GM10248 (cell line): Measurements from ENCODE around the gene COX5A.
"Not testable (repeated sequence)": the region's sequence is repeated elsewhere in the genome, so short reads cannot be mapped to it uniquely, and the experiment has no call there.

Source experiments
- CTCF ChIA-PET: fragments of 300-600 bp; sonication (Branson Sonifier 250); formaldehyde crosslinking; extraction: SDS; loops from one replicate; lab custom pipeline; 2021; ENCODE audit warnings: antibody characterized with exemption; lab: Yijun Ruan, JAX
- POLR2A ChIA-PET: fragments of 350-650 bp; sonication (Branson Sonifier 250); formaldehyde crosslinking; extraction: SDS; loops from one replicate; lab custom pipeline; 2020; ENCODE audit warnings: antibody characterized with exemption; lab: Yijun Ruan, JAX
- DNase-seq: peaks from one replicate; pipeline ENCODE4 v3.0.0; 2012; ENCODE audit errors: extremely low spot score
- CTCF ChIP-seq: IDR thresholded peaks from 2 replicates; pipeline ENCODE4 v1.5.1; 2012; ENCODE audit warnings: mild to moderate bottlenecking, low read depth; ENCODE audit errors: extremely low read depth, missing control alignments, control extremely low read depth

COX5A gene

GRCh38 chr15:74888716-74889115 lies 49.2 kb downstream of the COX5A start:
- ChIA-PET CTCF (interaction anchor here (1.0 to 6.3 kb wide), 3 partner anchors 12 to 117 kb away, joined by 3 to 101 read pairs (median 3); no protein-coding TSS in a partner anchor), POLR2A (interaction anchor here (1.3 to 1.5 kb wide), 2 partner anchors 15 to 19 kb away, joined by 4 to 8 read pairs; no protein-coding TSS in a partner anchor)
- no peak for DNase-seq
- TF ChIP-seq CTCF, result no peak

- POLR2A ChIA-PET, result interaction anchor here (1.5 kb wide), 1 partner anchor 13 kb away, joined by 4 read pairs; no protein-coding TSS in a partner anchor
- DNase-seq, result not testable (repeated sequence)
- CTCF ChIA-PET, result interaction anchor here (1.0 to 15.4 kb wide), 3 partner anchors 13 to 116 kb away, joined by 3 to 131 read pairs (median 101); no protein-coding TSS in a partner anchor
Observed at GRCh38 chr15:74887537-74888193, 50.2 kb downstream of the COX5A start.

GRCh38 chr15:74885461-74885860 lies 52.4 kb downstream of the COX5A start:
- CTCF ChIA-PET, result interaction anchor here (1.4 to 15.4 kb wide), 4 partner anchors 10 to 86 kb away, joined by 3 to 131 read pairs (median 8); no protein-coding TSS in a partner anchor
- POLR2A ChIA-PET, result no interaction called here
- DNase-seq, result no peak
- no peak for TF ChIP-seq CTCF

GRCh38 chr15:74884428-74885223 lies 53.2 kb downstream of the COX5A start:
- TF ChIP-seq CTCF, result no peak
- CTCF ChIA-PET, result interaction anchor here (0.8 to 15.4 kb wide), 8 partner anchors 9 to 91 kb away, joined by 3 to 131 read pairs (median 6); no protein-coding TSS in a partner anchor
- DNase-seq, result no peak
- POLR2A ChIA-PET, result no interaction called here

- ChIA-PET POLR2A (no interaction called here), CTCF (interaction anchor here (0.8 to 15.4 kb wide), 7 partner anchors 9 to 111 kb away, joined by 3 to 131 read pairs (median 4); partner anchors contain the start of gene SCAMP2)
Observed at GRCh38 chr15:74882528-74882927, 55.3 kb downstream of the COX5A start.

GRCh38 chr15:74878273-74878672 lies 59.6 kb downstream of the COX5A start:
- ChIA-PET CTCF (interaction anchor here (1.6 to 15.4 kb wide), 2 partner anchors 24 to 51 kb away, joined by 3 to 131 read pairs; partner anchors contain the start of gene CPLX3), POLR2A (no interaction called here)
- DNase-seq, result no peak
- no peak for TF ChIP-seq CTCF

More at GRCh38 chr15:74882528-74882927, 55.3 kb downstream of the COX5A start:
- no peak for TF ChIP-seq CTCF
- no peak for DNase-seq
